Measurements from ENCODE around the gene KIF6. TPM values are rescaled to one million over a fixed set of nuclear protein-coding genes. Genes with fewer than 3 reads are reported as not detected.

Gene KIF6
- total and polyA plus RNA-seq, 2 of the 8 experiments (the other 6 are each of a cell fraction or from before 2014, with no cell fraction given), result 0.53 to 0.65 TPM

- no peak overlapping the region for H2BK12ac ChIP-seq (ENCODE audit: low read depth, low read length)
- no peak overlapping the region for H4K5ac ChIP-seq (ENCODE audit: insufficient read length, low read depth, low read length)
- no peak overlapping the region; the same call in 1 of the 2 replicates for H2BK20ac ChIP-seq (ENCODE audit: low read length)
- FAIRE-seq (no peak), DNase-seq (ENCODE audit: low read depth in 1 of 2, low spot score in 2 of 2) (no peak)
- H3K9ac ChIP-seq (replicated peaks in 1 of 4; ENCODE audit: extremely low read depth in 1 of 4, low read depth in 3 of 4, low read length in 3 of 4), result no peak overlapping the region
- 86% methylated on average over 6 of the region's 6 CpGs; no CpG with 5 or more reads in 1 of the 2 experiments for WGBS, 2 experiments (ENCODE audit: extremely low coverage in 1 of 2, insufficient coverage in 1 of 2, insufficient read length in 1 of 2, insufficient replicate concordance in 2 of 2, low coverage in 1 of 2, low lambda C conversion rate in 2 of 2, missing lambda C conversion rate in 1 of 2)
- POLR2A ChIA-PET (ENCODE audit: partially characterized antibody), result no interaction called here
- H2BK5ac ChIP-seq (ENCODE audit: low read depth, low read length), result 0 out of 2 replicates have a peak overlapping the region, but pooled peaks have one; percentile 27
- H4K91ac ChIP-seq (replicated peaks; ENCODE audit: insufficient read length, low read length), result no peak overlapping the region
- H3K79me1 ChIP-seq (ENCODE audit: low read depth, low read length), result no peaks in the 10 kb centered on the region
- no peak overlapping the region; the same call in 1 of the 2 replicates for H2AK5ac ChIP-seq (ENCODE audit: low read depth, low read length)
- no peaks in the 10 kb centered on the region for H3K27me3 ChIP-seq (replicated peaks in 1 of 4; ENCODE audit: control insufficient read depth in 3 of 4, extremely low read depth in 1 of 4, insufficient read depth in 3 of 4, low read length in 3 of 4)
- H3K79me2 ChIP-seq (ENCODE audit: control insufficient read depth in 1 of 2, insufficient read depth in 2 of 2, low read length in 2 of 2), result no peaks in the 10 kb centered on the region
- H3K56ac ChIP-seq (replicated peaks; ENCODE audit: insufficient read length, low read depth, low read length), result no peak overlapping the region
- H4K20me1 ChIP-seq (replicated peaks in 1 of 2; ENCODE audit: control insufficient read depth in 1 of 2, insufficient read depth in 2 of 2, low read length in 2 of 2), result no peaks in the 10 kb centered on the region
- CTCF ChIA-PET (ENCODE audit: partially characterized antibody), result interaction anchor here (0.6 to 10.6 kb wide), 20 partner anchors 9 to 1540 kb away, joined by 3 to 89 read pairs (median 4); no protein-coding TSS in a partner anchor
- no peak overlapping the region for H3K4me3 ChIP-seq (ENCODE audit: extremely low read depth in 1 of 4, insufficient read depth in 2 of 4, low read depth in 3 of 4, low read length in 4 of 4)
- no peak overlapping the region for H3K4me2 ChIP-seq (ENCODE audit: insufficient read depth in 1 of 2, low read depth in 2 of 2, low read length in 2 of 2)
- H3K23me2 ChIP-seq (ENCODE audit: low read depth, low read length), result no peaks in the 10 kb centered on the region
- no peak overlapping the region for H3K4ac ChIP-seq (replicated peaks; ENCODE audit: insufficient read length, low read depth, low read length)
- no peaks in the 10 kb centered on the region for H3K9me3 ChIP-seq (ENCODE audit: insufficient read depth in 2 of 2, low read depth in 1 of 2, low read length in 1 of 2)
- H3K36me3 ChIP-seq (ENCODE audit: control insufficient read depth in 2 of 4, insufficient read depth in 4 of 4, low read length in 3 of 4), result no peaks in the 10 kb centered on the region
- no peak overlapping the region for H2AFZ ChIP-seq (ENCODE audit: low read length)
- H4K8ac ChIP-seq (ENCODE audit: extremely low read depth, insufficient read depth, low read length), result no peak overlapping the region
- no peak overlapping the region for H3K14ac ChIP-seq (ENCODE audit: insufficient read length)
- TF ChIP-seq ZNF274 (IDR thresholded peaks at IDR 0.05; ENCODE audit: borderline replicate concordance, extremely low read depth, low read length) (no peak), TAF7 (optimal IDR thresholded peaks at IDR 0.05; ENCODE audit: borderline replicate concordance, low read depth, low read length) (no peak), EP300 (IDR thresholded peaks at IDR 0.05; ENCODE audit: borderline replicate concordance in 1 of 2, low read depth in 2 of 2, low read length in 2 of 2) (no peak), CREB1 (IDR thresholded peaks at IDR 0.05) (no peak), SP2 (IDR thresholded peaks at IDR 0.05; ENCODE audit: low read length) (no peak)
- no peak overlapping the region for H2BK120ac ChIP-seq (replicated peaks; ENCODE audit: low read depth, low read length)
- no peak overlapping the region for H3K27ac ChIP-seq (ENCODE audit: low read depth, low read length)
- peak overlapping the region; percentile 93; the same call in 1 of the 2 replicates for H2BK15ac ChIP-seq (ENCODE audit: low read length)
- H3K4me1 ChIP-seq (replicated peaks in 1 of 4; ENCODE audit: control insufficient read depth in 3 of 4, insufficient read depth in 4 of 4, low read length in 3 of 4), result peaks cover 5 to 10% (median 10%) of the 10 kb centered on the region in 4 experiments
- H3K18ac ChIP-seq (ENCODE audit: extremely low read depth, low read length), result no peak overlapping the region
- no peak overlapping the region for H3K23ac ChIP-seq (ENCODE audit: insufficient read length)
Observed at GRCh38 chr6:39347206-39347605, 378.0 kb downstream of the KIF6 start.

Measured in H1 (cell line).